ENCODE results near the gene PAPPA.

The PAPPA gene

GRCh38 chr9:116355153-116355921 lies 201.7 kb downstream of the PAPPA start:
- no peak for DNase-seq

- no peak for DNase-seq
These were observed 204.7 kb downstream of the PAPPA start for GRCh38 chr9:116358251-116358650.

- no peak for DNase-seq
These were observed 206.4 kb downstream of the PAPPA start for GRCh38 chr9:116360016-116360415.

- no peak for DNase-seq
These were observed 207.4 kb downstream of the PAPPA start for GRCh38 chr9:116360989-116361388.

- DNase-seq: no peak
These were observed 208.0 kb downstream of the PAPPA start for GRCh38 chr9:116361547-116361946.

GRCh38 chr9:116362493-116362892 lies 208.9 kb downstream of the PAPPA start:
- no peak for DNase-seq

GRCh38 chr9:116365056-116365471 lies 211.5 kb downstream of the PAPPA start:
- DNase-seq: peak; percentile 18

GRCh38 chr9:116366241-116366640 lies 212.7 kb downstream of the PAPPA start:
- no peak for DNase-seq

GRCh38 chr9:116368680-116369079 lies 215.1 kb downstream of the PAPPA start:
- DNase-seq: no peak

GRCh38 chr9:116369706-116370105 lies 216.1 kb downstream of the PAPPA start:
- DNase-seq: no peak

- DNase-seq: no peak
These were observed 217.0 kb downstream of the PAPPA start for GRCh38 chr9:116370556-116370955.

- DNase-seq: no peak
These were observed 218.6 kb downstream of the PAPPA start for GRCh38 chr9:116372081-116372673.

GRCh38 chr9:116372786-116373185 lies 219.2 kb downstream of the PAPPA start:
- no peak for DNase-seq

- DNase-seq: no peak
These were observed 223.7 kb downstream of the PAPPA start for GRCh38 chr9:116377179-116377798.

- DNase-seq: no peak
These were observed 225.3 kb downstream of the PAPPA start for GRCh38 chr9:116378873-116379272.

- no peak for DNase-seq
These were observed 226.2 kb downstream of the PAPPA start for GRCh38 chr9:116379821-116380220.

- DNase-seq: no peak
These were observed 227.0 kb downstream of the PAPPA start for GRCh38 chr9:116380496-116380995.

GRCh38 chr9:116381350-116381749 lies 227.8 kb downstream of the PAPPA start:
- no peak for DNase-seq

GRCh38 chr9:116382053-116382452 lies 228.5 kb downstream of the PAPPA start:
- no peak for DNase-seq

- DNase-seq: no peak
These were observed 229.5 kb downstream of the PAPPA start for GRCh38 chr9:116383133-116383532.

- DNase-seq: no peak
These were observed 230.3 kb downstream of the PAPPA start for GRCh38 chr9:116383936-116384335.

GRCh38 chr9:116387934-116388698 lies 234.5 kb downstream of the PAPPA start:
- DNase-seq: no peak

Data from COR-L47 (cell line).